Measurements from ENCODE around the gene MAP3K5. TPM values are rescaled to one million over a fixed set of nuclear protein-coding genes. Genes with fewer than 3 reads are reported as not detected.
"Not testable (repeated sequence)": the region's sequence is repeated elsewhere in the genome, so short reads cannot be mapped to it uniquely, and the experiment has no call there.

MAP3K5 gene
- total RNA-seq, 1 experiment from 2014 or later = 14.0 TPM

DNA sequence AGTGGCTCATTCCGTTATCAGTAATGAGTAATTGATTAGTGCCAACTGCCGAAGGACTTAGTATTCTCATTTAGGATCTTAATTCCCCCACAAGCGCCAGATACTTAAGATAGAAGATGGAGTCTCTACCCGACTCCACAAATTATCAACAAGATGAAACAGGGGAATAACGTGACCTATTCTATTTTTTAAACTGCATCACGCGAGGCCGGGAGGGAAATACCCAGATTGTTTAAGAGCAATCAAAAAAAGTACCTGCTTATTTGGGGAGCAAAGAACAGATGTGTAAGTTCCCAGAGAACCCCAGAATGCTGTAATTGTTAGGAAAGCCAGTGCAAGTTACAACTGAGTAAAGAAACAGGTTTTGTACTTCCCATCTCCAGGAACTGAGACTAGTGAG lies 1.1 kb upstream of the MAP3K5 start:
- DNase-seq (ENCODE audit: low read depth) = no peak

DNA sequence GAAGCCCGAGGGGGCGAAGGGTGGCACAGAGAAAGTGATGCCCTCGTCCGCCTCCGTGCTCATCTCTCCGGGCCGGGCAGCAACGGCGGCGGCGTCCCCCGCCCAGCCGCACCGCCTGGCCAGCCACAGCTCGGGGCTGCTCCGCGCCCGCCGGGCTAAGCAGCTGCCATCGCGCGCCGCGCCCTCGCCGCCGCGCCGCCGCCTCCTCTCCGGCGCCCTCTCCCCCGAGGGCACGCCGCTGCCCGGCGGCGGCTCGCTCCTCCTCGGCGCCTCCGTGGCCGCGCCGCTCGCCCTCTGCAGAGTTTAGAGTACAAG lies 225 bp downstream of the MAP3K5 start:
- DNase-seq (ENCODE audit: low read depth) = no peak

DNA sequence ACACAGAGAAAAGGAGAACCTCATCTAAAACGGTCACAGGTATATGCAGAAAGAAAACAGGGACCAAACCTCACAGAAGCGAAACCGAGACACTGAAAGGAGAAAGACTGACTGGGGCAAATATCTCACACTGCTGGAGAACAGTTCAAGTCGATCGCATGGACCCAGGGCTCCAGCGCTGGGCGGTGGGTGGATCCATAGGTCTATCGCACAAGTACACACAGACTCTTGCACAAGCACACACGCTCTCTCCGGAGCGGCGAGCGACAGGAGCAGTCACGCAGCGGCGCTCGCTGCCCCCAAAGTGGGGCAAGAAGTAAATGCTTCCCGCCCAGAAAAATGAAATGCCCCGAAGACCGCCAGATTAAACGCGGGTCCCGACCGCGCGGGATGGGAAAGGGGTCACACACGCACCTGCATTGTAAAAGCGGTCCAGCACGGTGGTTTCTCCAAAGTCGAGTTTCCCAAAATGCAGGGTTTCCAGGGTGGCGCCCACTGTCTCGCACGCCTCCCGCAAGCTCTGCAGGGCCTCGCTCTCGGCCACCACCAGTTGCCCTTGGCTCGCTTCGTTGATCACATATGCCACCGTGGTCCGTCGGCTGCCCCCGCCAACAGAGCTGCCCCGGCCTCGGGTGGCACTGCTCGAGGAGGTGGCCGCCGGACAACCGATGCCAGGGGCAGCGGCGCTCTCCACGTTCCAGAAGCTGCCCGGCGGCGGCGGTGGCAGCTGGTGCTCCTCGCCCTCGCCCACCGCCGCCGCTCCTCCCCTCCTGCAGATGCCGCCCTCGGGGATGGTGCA lies 782 bp downstream of the MAP3K5 start:
- peak; percentile 79 for DNase-seq (ENCODE audit: low read depth)

DNA sequence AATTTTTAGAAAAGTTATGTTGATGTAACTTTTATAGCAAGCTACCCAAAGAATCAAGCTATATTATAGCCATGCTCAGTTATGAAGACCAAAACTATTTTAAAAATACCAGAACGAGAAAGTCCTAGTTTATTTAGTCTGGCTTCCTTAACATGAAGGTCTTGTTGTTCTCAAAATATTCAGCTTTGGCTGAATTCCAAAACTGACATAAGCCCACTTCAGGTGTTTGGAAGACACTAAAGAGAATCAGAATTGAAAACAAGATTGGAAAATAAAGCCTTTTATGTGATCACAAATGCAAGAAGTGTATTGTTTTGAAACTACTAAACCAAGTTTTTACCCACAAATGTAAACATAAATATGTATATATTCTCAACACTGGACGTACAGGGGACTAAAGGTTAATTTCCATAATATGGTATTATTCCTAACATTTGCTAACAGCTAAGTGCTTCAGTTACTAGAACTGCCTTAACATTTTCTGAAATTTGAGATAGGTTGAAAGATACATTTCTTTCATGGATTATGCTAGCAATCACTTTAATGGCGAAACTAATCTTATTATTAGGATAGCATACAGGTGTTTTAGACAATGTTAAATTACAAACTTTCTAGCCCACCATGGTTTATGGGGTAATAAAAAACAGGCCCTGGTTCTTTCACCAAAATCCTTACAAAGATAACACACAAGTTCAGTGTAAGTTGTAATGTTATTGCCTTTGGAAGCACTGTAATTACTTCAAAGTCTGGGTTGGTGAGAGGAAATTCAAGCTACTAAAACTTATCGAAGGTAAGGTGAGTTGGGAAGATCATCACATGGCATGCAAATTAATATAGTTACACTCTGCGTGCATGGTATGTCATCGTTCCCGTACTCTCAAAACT lies 1.6 kb downstream of the MAP3K5 start:
- no peak for DNase-seq (ENCODE audit: low read depth)

DNA sequence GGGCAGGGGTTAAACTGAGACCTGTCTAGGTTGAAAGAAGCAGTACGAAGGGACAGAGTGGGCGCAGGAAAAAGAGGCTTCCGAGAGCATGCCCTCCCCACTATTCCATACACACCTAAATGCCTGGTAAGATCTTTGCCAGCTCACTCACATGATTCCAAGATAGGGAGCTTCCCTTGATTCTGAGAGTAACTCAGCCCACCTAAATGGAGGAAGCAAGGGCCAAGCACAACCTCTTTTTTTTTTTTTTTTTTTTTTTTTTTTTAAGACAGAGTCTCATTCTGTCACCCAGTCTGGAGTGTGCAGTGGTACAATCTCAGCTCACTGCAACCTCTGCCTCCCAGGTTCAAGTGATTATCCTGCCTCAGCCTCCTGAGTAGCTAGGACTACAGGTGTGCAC lies 2.8 kb downstream of the MAP3K5 start:
- not testable (repeated sequence) for DNase-seq (ENCODE audit: low read depth)

DNA sequence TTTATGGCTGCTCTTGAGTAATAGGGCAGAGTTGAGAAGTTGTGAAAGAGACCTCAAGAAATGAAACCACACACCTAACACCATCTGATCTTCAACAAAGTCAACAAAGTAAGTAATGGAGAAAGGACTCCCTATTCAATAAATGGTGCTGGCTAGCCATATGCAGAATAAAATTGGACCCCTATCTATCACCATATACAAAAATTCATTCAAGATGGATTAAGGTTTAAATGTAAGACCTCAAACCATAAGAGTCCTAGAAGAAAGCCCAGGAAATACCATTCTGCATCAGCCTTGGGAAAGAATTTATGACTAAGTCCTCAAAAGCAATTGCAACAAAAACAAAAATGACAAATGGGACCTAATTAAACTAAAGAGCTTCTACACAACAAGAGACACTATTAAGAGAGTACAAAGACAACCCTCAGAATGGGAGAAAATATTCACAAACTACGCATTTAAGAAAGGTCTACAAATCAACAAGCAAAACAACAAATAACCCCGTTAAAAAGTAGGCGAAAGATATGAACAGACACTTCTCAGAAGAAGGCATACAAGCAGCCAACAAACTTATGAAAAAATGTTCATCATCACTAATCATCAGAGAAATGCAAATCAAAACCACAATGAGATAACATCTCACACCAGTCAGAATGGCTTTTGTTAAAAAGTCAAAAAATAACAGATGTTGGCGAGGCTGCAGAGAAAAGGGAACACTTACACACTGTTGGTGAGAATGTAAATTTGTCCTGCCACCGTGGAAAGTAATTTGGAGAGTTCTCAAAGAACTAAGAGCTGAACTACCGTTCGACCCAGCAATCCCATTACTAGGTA lies 4.0 kb downstream of the MAP3K5 start:
- DNase-seq (ENCODE audit: low read depth) = peak; percentile 89

DNA sequence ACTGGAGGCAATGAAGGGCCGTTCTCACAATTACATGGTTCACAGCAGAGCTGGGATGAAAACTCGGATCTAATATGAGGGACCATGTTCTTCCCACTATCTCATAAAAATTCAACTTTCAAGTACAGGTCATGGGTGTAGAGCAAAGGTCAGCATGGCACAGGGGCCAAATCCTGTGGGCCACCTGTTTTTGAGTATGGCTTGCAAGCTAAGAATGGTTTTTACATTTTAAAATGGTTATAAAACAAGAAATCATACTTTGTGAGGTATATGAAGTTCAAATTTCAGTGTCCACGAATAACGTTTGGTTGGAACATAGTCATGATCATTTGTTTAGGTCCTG lies 4.6 kb downstream of the MAP3K5 start:
- no peak for DNase-seq (ENCODE audit: low read depth)

DNA sequence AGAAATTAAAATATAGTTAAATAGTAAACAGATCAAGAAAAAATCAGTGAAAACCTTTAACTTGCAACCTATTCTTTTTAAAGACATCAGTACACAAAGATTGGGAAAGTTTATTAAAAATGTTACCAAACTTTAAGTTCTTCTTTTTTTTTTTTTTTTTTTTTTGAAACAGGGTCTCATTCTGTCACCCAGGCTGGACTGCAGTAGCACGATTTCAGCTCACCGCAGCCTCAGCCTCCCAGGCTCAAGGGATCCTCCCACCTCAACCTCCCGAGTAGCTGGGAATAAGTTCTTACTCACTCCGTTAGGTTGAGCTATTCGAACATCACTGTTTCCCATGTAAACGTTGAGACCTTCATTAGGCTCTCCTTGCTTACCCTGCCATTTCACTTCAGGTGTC lies 5.6 kb downstream of the MAP3K5 start:
- DNase-seq (ENCODE audit: low read depth) = no peak

DNA sequence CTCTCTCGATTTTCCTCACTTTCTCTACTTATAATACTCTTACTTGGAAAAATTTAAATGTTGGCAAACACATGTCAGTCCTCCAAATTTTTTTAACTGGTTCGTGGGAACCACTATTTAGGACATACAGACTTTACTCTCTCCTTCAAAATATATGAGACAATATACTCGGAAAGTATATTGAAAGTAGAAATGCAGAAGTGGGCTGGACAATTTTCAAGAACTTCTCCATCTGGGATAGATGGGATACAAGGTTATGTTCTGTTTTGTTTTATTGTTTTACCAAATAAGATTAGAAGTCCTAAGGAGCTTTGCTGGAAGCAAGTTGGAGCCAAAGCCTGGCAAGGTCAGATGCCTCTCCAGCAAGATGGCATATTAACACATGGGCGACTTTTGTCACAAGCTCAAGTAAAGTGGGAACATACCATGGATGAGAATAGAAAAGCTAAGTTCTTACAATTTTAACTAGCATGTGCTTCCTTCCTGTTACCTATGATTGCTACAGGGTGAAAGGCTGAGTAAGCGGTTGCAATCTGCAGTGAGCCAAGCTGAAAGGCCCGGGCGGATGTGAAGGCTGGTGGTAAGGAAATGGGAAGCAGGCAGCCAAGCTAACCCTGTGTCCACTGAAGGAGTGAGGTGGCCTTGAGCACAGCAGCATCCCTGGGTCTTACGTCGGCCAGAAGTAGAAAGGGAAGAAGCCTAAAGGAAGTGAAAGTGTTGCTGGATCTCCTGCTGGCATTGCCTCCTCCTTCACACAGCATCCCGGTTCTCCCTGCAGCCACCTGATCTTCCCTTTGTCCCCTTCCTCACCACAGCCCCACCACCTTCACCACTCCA lies 7.1 kb downstream of the MAP3K5 start:
- DNase-seq (ENCODE audit: low read depth) = no peak

DNA sequence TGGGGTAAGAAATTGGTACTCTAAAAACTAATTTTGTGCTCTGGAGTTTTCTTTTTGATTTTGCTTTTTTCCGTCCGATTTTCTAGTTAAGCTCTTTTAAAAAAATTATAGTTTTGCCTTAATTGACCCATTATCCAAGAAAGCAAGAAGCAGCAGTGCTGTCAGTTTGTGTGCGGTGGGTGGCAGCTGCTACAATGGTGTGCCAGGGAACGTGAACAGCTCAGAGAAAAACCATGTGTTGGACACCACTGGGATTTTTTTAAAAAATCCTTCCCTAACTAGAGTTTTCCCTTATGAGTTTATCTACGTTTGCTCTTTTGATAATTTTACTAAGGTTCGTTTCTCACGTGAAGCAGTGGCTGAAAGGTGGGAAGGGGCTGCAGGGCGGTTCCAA lies 8.0 kb downstream of the MAP3K5 start:
- DNase-seq (ENCODE audit: low read depth) = no peak

DNA sequence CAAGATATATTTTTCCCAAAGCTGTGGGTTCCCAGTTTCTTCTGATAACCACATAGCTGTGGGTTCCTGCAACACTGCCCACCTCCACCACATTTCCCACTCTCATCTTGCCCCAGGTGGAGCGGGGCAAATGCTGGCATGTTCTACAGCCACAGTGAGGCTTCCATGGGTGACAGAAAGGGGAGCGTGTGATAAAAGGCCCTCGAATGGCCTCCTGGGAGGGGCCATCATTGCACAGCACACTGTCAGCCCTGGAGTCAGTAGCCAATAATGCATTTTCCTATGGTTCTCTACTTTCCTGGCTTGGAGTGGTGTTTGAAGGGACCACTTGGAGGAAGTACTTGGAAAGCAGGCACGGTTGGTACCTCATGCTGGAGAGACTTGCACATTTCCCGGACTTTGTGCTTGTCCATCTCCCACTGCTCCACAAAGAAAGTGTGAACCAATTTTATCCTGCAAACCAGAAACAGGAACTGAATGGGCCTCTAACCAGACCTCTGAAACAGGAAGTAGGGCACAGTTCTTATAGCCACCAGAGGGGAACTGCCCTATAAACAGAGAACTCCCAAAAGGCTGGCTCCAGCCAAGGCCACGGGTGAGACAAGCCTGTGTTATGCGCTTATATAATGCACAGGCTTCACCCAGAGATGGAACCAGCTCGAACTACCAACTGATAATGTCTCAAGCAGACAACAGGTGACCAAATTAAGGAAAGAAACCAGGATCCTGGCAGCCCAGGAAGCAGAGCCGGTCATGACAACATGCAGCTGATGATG lies 8.6 kb downstream of the MAP3K5 start:
- no peak for DNase-seq (ENCODE audit: low read depth)

DNA sequence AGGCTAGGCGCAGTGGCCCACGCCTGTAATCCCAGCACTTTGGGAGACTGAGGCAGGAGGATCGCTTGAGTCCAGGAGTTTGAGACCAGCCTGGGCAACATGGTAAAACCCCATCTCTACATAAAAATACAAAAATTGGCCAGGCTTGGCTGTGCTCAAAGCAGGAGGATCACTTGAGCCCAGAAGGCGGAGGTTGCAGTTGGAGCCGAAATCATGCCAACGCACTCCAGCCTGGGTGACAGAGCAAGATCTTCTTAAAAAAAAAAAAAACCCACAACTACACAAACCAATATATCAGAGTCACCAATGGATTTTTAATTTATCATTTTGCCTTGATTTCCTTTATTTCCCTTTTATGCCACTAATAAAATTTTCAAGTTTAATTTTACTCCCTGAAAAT lies 9.3 kb downstream of the MAP3K5 start:
- DNase-seq (ENCODE audit: low read depth) = no peak

DNA sequence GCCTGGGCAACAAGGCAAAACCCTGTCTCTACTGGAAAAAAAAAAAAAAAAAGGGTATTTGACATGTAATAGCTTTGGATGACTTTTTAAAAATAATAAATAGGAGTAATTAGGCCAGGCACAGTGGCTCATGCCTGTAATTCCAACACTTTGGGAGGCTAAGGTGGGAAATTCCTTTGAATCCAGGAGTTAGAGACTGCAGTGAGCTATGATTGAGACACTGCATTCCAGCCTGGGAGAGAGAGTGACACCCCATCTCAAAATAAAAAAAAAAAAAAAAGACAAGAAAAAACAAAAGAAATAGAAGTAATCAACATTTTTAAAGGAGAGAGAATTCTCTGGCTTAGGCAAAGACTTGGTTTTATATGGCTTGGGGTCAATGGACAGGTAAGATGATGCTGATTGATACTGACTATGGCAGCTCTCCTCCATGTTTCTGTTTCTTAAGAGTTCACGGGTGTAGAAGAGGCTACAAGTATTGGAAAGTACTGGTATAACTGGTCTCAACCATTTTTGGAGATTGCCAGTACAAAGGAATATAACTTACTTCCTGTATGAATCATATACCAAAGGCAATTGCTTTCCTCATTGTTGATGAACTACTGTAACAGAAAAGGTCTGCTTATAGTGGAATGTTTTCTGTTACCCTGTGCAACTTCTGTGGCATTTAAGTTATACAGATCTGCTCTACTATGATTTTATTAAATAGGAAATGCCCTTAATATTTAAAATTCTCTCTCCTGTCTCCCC lies 10.1 kb downstream of the MAP3K5 start:
- peak; percentile 63 for DNase-seq (ENCODE audit: low read depth)

DNA sequence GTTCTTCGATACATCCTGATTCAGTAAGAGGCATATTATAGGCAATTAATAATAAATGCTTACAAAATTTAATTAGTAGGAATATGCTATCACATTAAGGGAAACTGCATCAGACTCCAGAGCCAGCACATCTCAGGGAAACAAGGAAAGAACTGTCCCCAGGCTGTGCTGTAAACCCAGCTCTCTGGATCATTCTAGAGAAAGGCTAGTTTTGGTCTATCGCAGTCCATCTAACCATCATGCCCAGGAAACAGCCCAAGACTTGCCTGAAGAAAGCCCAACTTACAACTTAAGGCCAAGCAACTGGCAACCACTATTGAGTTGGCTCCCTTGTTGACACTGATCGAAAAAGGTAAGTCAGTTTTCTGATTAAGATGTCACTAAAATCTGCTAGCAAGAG lies 11.3 kb downstream of the MAP3K5 start:
- DNase-seq (ENCODE audit: low read depth) = no peak

DNA sequence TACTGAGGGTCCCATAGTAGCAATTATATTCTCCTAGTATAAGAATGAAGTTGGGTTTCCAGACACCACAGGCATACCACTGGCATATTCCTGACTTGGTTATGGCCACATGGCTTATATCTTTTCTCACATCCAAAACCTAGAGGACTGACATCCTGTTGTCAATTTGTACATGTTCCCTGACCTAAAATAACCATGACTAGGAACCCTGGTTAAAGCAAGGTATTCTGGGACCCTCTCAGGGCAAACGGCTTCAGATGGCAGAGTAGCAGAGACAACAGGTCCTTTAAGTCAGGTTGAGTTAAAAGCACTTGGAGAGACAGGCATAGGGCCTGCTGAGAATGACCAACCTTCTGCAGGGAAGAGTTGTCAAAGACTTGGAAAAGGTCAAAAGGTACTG lies 12.6 kb downstream of the MAP3K5 start:
- no peak for DNase-seq (ENCODE audit: low read depth)

DNA sequence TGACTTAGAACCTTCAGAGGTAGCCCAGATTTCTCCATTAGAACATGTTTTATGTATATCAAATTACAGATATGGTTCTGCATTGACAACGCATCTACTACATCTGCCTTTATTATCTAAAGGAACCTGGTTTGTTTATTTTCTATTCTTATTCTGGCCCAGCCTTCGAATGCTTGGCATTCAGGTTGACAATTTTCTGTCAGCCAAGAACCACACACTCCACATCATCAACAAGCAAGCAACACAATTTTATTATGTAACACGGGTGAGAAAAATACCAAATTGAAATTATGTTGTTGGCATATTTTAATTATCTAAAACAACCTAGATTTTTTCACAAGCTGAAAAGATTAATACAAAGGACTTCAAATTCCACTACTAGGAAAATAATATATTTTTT lies 14.6 kb downstream of the MAP3K5 start:
- DNase-seq (ENCODE audit: low read depth) = no peak

DNA sequence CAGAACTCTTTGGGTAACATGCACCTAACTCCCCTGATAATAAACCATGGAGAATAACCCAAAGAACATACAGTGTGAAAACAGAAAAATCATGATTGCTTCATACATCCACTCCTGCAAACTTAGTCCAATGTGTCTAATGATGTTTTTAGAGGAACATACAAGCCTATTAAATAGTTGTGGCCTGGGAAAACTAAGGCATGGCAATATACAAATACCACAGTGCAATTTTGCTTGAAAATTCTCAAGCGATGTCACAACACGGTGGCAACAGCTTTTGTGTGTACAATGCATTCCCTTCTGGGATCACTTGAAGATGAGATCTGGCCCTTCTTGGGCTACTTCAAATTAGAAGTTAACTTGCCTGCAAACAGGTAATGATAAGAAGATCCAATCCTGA lies 16.7 kb downstream of the MAP3K5 start:
- DNase-seq (ENCODE audit: low read depth) = no peak

DNA sequence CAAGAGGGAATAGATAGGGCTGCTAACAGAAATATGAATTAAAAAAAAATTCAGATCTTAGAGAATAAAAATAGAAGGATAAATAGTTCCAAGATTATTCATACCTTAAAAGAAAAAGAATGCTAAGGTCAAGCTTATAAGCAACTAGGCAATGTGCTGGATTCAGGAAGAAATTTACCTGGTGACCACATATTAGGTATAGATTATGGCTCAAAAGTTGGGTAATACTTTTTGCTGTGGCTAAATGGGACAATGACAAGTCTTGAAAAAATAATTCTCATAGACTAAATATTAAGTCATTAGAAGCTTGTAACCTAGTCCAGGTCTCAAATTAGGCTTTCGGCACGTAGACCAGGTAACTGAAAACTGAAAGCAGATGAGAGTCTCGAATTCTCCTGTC lies 17.2 kb downstream of the MAP3K5 start:
- no peak for DNase-seq (ENCODE audit: low read depth)

DNA sequence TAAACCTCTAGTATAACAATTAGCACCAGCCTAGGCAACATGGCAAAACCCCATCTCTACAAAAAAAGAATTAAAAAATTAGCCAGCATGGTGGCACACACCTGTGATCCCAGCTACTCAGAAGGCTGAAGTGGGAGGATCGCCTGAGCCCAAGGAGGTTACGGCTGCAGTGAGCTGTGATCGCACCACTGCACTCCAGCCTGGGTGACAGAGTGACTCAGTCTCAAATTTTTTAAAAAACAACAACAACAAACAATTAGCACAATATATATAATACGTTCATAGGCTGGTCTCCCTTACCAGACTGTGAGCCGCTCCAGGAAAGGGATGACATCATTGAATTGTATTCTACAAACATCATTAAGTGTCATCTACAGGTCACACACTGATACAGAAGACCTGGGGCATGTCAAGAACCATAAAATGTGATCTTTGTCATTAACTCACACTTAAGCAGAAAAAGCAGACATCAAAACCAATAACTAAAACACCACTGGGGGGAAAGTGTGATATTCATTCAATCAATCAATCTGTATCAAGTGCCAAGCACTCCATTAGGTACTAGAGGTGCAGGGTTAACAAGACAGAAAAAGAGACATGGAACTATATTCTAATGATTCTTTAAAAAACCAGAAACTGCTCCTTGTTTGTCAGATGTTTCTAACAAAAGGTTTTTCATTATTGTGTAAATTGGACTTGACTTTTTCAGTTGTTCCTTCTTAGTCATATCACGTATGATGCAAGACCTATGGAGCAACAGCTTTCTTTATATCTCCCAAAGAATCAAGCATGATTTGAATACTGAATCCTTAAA lies 17.8 kb downstream of the MAP3K5 start:
- peak; percentile 41 for DNase-seq (ENCODE audit: low read depth)

All from M059J (cell line).